Tibial nerve (tissue), 4 donors: ENCODE measurements around the gene SLC35F1. TPM values are rescaled to one million over a fixed set of nuclear protein-coding genes. Genes with fewer than 3 reads are reported as not detected.

ENCODE experiments used
- DNase-seq, 2 donors: peaks; one replicate each; pipeline ENCODE4 v3.0.0-alpha.2; 2019; ENCODE audit warnings: low spot score in 2 of 2
- H3K27ac ChIP-seq, 4 donors: fragments of 200-600 bp; sonication (generic) in 3 of 4; one replicate each; pipeline ENCODE4 v1.5.1; 2017 to 2019; ENCODE audit warnings: mild to moderate bottlenecking in 1 of 4
- H3K27me3 ChIP-seq, 2 donors: fragments of 200-600 bp; sonication (generic) in 1 of 2; one replicate each; pipeline versions ENCODE4 v1.5.1 to v1.6.0; 2017 to 2019
- H3K36me3 ChIP-seq, 3 donors: fragments of 200-600 bp; sonication (generic); one replicate each; pipeline ENCODE4 v1.5.1; 2018 to 2019
- H3K4me1 ChIP-seq, 4 donors: fragments of 200-600 bp; sonication (generic) in 3 of 4; one replicate each; pipeline ENCODE4 v1.5.1; 2017 to 2019
- H3K4me3 ChIP-seq, 4 donors: fragments of 200-600 bp; sonication (generic) in 3 of 4; one replicate each; pipeline ENCODE4 v1.5.1; 2017 to 2019; ENCODE audit warnings: mild to moderate bottlenecking in 1 of 4, moderate library complexity in 1 of 4
- H3K9me3 ChIP-seq, 4 donors: fragments of 200-600 bp; sonication (generic) in 3 of 4; one replicate each; pipeline ENCODE4 v1.5.1; 2017 to 2019
- EP300 ChIP-seq, 2 donors: sonication (generic); formaldehyde crosslinking; IDR thresholded peaks; one replicate each; pipeline ENCODE4 v1.6.1; 2017; ENCODE audit warnings: antibody characterized with exemption in 2 of 2, mild to moderate bottlenecking in 1 of 2
- POLR2A ChIP-seq, 2 donors: fragments of 450-650 bp; IDR thresholded peaks; one replicate each; pipeline ENCODE4 v1.6.1; 2017; ENCODE audit warnings: antibody characterized with exemption in 2 of 2, mild to moderate bottlenecking in 2 of 2, moderate library complexity in 2 of 2
- WGBS, 2 donors: methylation state at CpG; one replicate each; pipeline ENCODE4 v1.1.5; 2018; 5-methylcytosine and 5-hydroxymethylcytosine counted together
- total RNA-seq, 4 donors: library from RNA; depleted of rRNA; stranded (reverse); fragments of >200 nt; gene quantifications; one replicate each; pipeline ENCODE4 v1.1.0, GENCODE V29; 2016
- TF ChIP-seq, protein P1 (sequence below), 5 experiments: fragments of 200-600 bp in 3 of 5; fragments of 450-650 bp in 2 of 5; sonication (generic) in 3 of 5; IDR thresholded peaks; one replicate each; pipeline ENCODE4 v1.5.1; 2016 to 2019; ENCODE audit warnings: antibody characterized with exemption in 5 of 5, mild to moderate bottlenecking in 3 of 5, moderate library complexity in 2 of 5

The SLC35F1 gene
- total RNA-seq, 4 donors from 2014 or later, result 12.7 to 40.4 (median 16.5) TPM

DNA sequence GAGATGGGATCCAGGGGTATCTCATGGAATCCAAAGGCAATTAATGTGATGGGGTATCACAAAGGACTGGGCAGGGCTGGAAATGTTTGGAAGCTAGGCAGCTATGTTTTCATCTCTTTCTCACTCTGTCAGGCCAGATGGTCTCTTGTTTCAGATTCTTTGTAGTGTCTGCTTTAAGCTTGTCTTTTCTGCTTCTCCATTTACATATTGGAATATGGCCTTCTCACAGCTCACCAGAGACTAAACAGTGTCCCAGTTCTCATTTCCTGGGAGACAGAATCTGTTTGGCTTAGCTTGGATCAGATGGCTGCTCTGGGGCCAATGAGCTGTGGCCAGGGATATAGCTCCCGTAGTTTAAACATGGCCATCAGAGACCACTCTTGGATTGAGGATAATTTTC lies 78.9 kb downstream of the SLC35F1 start:
- Histone ChIP-seq H3K27me3 (no peaks in the 10 kb centered on the region), H3K27ac (peak overlapping the region in 2 of 4 donors; percentile 69 to 73), H3K9me3 (no peaks in the 10 kb centered on the region), H3K36me3 (no peaks in the 10 kb centered on the region), H3K4me1 (peaks cover 0 to 14% (median 0%) of the 10 kb centered on the region in 4 donors), H3K4me3 (no peak overlapping the region)
- no peak for TF ChIP-seq EP300 (IDR thresholded peaks at IDR 0.05)
- TF ChIP-seq, protein P1, sequence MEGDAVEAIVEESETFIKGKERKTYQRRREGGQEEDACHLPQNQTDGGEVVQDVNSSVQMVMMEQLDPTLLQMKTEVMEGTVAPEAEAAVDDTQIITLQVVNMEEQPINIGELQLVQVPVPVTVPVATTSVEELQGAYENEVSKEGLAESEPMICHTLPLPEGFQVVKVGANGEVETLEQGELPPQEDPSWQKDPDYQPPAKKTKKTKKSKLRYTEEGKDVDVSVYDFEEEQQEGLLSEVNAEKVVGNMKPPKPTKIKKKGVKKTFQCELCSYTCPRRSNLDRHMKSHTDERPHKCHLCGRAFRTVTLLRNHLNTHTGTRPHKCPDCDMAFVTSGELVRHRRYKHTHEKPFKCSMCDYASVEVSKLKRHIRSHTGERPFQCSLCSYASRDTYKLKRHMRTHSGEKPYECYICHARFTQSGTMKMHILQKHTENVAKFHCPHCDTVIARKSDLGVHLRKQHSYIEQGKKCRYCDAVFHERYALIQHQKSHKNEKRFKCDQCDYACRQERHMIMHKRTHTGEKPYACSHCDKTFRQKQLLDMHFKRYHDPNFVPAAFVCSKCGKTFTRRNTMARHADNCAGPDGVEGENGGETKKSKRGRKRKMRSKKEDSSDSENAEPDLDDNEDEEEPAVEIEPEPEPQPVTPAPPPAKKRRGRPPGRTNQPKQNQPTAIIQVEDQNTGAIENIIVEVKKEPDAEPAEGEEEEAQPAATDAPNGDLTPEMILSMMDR (IDR thresholded peaks at IDR 0.05), result no peak
- no peak for TF ChIP-seq POLR2A (IDR thresholded peaks at IDR 0.05)
- WGBS, 2 donors, result 27 to 46% methylated on average over 1 of the region's 1 CpG
- DNase-seq, result no peak

DNA sequence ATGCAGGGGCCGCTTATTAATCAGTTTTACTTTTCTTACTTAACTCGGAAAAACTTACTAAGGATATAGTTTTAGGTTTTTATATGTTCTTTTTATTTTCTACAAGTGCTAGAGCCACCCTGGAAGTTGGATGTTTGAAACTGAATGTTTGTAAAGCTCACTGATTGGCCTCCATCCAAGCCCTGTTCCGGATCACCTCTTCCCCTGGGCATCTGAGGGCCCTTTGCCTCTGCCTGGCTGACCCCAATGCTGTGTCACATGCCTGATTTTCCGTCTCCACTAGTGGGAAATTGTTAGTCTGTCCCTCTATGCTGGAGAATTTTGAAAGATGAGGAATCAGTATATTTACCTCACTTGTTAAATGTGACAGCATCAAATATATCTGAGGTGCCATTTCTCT lies 79.3 kb downstream of the SLC35F1 start:
- H3K27me3 ChIP-seq, result no peaks in the 10 kb centered on the region
- H3K4me1 ChIP-seq, result peaks cover 0 to 14% (median 0%) of the 10 kb centered on the region in 4 donors
- no peak overlapping the region for H3K4me3 ChIP-seq
- TF ChIP-seq POLR2A (IDR thresholded peaks at IDR 0.05) (no peak), EP300 (IDR thresholded peaks at IDR 0.05) (no peak)
- TF ChIP-seq, protein P1 (IDR thresholded peaks at IDR 0.05), result no peak
- H3K9me3 ChIP-seq, result no peaks in the 10 kb centered on the region
- H3K36me3 ChIP-seq, result no peaks in the 10 kb centered on the region
- 42% methylated on average over 4 of the region's 4 CpGs for WGBS, 2 donors
- H3K27ac ChIP-seq, result peak overlapping the region in 3 of 4 donors; percentile 22 to 73 (median 69)
- DNase-seq, result no peak

DNA sequence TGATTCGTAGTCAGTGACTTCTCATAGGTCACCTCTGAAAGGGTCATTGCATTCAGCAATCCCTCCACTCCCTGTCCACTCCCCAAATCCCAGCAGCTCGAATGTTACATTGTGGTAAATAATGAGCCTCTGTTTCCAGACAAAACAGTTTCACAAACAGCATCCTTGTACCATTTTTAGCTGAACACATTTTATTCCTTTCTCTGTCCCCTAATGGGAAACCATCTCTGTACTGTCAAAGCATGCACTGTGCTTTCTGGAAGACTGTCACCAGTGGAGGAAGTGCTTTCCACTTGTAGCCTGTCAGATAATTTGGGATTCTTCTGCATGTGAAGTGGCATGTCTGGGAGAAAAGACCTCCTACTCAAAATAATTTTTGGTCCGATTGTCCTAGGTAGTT lies 82.0 kb downstream of the SLC35F1 start:
- H3K9me3 ChIP-seq, result no peaks in the 10 kb centered on the region
- 34 to 50% methylated on average over 3 of the region's 3 CpGs for WGBS, 2 donors
- peak overlapping the region; percentile 36 to 73 (median 65) for H3K27ac ChIP-seq
- H3K4me1 ChIP-seq, result peaks cover 0 to 17% (median 5%) of the 10 kb centered on the region in 4 donors
- no peak overlapping the region for H3K4me3 ChIP-seq
- H3K27me3 ChIP-seq, result no peaks in the 10 kb centered on the region
- no peak for DNase-seq
- H3K36me3 ChIP-seq, result no peaks in the 10 kb centered on the region
- peak in 1 of 2 donors; percentile 27 for TF ChIP-seq EP300 (IDR thresholded peaks at IDR 0.05)
- TF ChIP-seq, protein P1 (IDR thresholded peaks at IDR 0.05), result no peak

DNA sequence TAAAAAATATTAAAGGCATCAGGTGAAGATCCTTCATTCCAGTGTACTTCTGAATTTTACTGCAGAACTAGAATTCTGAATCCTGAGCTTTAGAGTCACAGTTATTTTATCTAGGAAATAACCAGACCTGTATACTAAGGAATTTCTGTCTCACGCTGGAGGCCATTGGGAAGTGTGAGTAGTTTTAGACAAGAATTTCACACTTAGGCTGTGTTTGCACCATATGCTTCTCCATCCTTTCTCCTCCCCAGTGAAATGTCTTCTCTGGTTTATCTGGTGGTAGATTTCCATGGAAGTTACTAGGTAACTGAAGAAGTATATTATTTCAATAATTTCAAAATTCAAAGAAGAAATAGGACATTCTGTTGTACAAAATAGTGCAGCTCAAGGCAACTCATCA lies 83.1 kb downstream of the SLC35F1 start:
- H3K9me3 ChIP-seq, result no peaks in the 10 kb centered on the region
- peaks cover 0 to 23% (median 5%) of the 10 kb centered on the region in 4 donors for H3K4me1 ChIP-seq
- peak overlapping the region; percentile 36 to 73 (median 54) for H3K27ac ChIP-seq
- WGBS, 2 donors, result 33 to 41% methylated on average over 1 of the region's 1 CpG
- DNase-seq, result no peak
- H3K4me3 ChIP-seq, result no peak overlapping the region
- no peaks in the 10 kb centered on the region for H3K36me3 ChIP-seq
- H3K27me3 ChIP-seq, result no peaks in the 10 kb centered on the region
- TF ChIP-seq EP300 (IDR thresholded peaks at IDR 0.05) (no peak), POLR2A (IDR thresholded peaks at IDR 0.05) (no peak)
- TF ChIP-seq, protein P1 (IDR thresholded peaks at IDR 0.05), result no peak

DNA sequence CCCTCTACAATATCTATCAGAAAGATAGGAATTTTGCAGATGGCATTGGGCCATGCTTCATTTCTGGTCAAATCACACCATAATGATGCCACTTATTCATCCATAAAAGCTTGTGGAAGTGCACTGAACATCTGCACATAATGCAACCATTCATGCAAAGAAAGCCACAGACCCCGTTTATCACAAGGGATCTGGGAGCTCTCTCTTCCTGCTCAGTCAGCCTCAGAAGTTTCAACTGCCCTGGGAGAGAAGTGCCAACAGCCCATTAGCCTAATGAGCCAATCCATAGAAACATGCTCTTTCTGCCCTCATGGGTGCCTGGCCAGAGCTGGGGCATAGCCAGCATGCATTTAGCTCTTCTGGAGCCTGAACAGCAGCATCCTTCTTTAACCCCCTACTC lies 85.8 kb downstream of the SLC35F1 start:
- Histone ChIP-seq H3K36me3 (no peaks in the 10 kb centered on the region), H3K9me3 (no peaks in the 10 kb centered on the region), H3K27me3 (no peaks in the 10 kb centered on the region), H3K4me1 (peaks cover 0 to 11% (median 5%) of the 10 kb centered on the region in 4 donors), H3K27ac (peak overlapping the region; percentile 27 to 73 (median 64)), H3K4me3 (no peak overlapping the region)
- WGBS, 2 donors, result 11 to 13% methylated on average over 1 of the region's 1 CpG
- no peak for DNase-seq
- TF ChIP-seq, protein P1 (IDR thresholded peaks at IDR 0.05), result no peak
- TF ChIP-seq POLR2A (IDR thresholded peaks at IDR 0.05) (no peak), EP300 (IDR thresholded peaks at IDR 0.05) (no peak)
